ENCODE measurements around the gene PRSS35. TPM values are rescaled to one million over a fixed set of nuclear protein-coding genes. Genes with fewer than 3 reads are reported as not detected.
A peak's percentile ranks its signal among the peaks of the same experiment; 100 is the strongest.

PRSS35 gene
- total and polyA plus RNA-seq, 2 experiments from 2014 or later, result not detected

DNA sequence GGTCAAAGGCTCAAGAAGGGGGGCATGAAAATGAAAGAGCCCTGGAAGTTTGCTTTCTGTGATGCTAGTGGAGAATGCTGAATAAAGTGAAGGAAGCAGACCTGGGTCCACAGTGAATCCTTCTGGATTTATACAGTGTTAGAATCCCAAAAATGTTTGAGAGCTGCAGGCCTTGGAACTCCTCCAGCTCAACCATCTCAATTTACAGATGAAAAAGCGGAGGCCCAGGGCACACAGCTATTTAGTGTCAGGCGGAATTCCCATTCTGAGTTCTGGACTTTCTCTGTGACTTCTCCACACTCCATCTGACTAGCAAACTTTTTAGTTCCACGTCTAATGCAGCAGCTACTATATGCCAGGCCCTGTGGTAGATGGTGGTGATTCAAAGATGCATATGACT is 1.5 kb upstream of the PRSS35 start:
- H3F3A ChIP-seq (ENCODE audit: insufficient read depth), result no peaks in the 10 kb centered on the region
- H3K27me3 ChIP-seq (replicated peaks; ENCODE audit: insufficient read depth), result no peaks in the 10 kb centered on the region
- no peak for DNase-seq
- in situ Hi-C loops (cut with MboI), result loop anchor here (10.0 kb wide), 1 partner anchor 446 kb away; the partner anchor contains the start of genes DOP1A and UBE3D
- no peak overlapping the region for H3K27ac ChIP-seq
- H3K4me1 ChIP-seq (ENCODE audit: insufficient read depth), result no peaks in the 10 kb centered on the region
- TF ChIP-seq EZH2 (IDR thresholded peaks at IDR 0.05; ENCODE audit: insufficient read depth, poor library complexity, severe bottlenecking) (no peak), EZH2phosphoT487 (IDR thresholded peaks at IDR 0.05; ENCODE audit: insufficient read depth, low read depth) (no peak)
- no peak overlapping the region for H3K4me2 ChIP-seq (ENCODE audit: unreplicated experiment)
- H3K4me3 ChIP-seq, result no peak overlapping the region
- H2AFZ ChIP-seq, result no peak overlapping the region
- H3K79me2 ChIP-seq (ENCODE audit: insufficient read depth), result no peaks in the 10 kb centered on the region
- no peaks in the 10 kb centered on the region for H4K20me1 ChIP-seq (ENCODE audit: insufficient read depth)
- no peaks in the 10 kb centered on the region for H3K9me2 ChIP-seq (ENCODE audit: insufficient read depth)
- WGBS, 2 experiments (ENCODE audit: low coverage in 1 of 2, low lambda C conversion rate in 2 of 2, missing lambda C conversion rate in 2 of 2), result 84 to 93% methylated on average over 3 of the region's 3 CpGs
- H3K9me3 ChIP-seq (ENCODE audit: low read depth), result no peaks in the 10 kb centered on the region
- H3K36me3 ChIP-seq (ENCODE audit: low read depth), result no peaks in the 10 kb centered on the region
- no peak overlapping the region for H3K9ac ChIP-seq

DNA sequence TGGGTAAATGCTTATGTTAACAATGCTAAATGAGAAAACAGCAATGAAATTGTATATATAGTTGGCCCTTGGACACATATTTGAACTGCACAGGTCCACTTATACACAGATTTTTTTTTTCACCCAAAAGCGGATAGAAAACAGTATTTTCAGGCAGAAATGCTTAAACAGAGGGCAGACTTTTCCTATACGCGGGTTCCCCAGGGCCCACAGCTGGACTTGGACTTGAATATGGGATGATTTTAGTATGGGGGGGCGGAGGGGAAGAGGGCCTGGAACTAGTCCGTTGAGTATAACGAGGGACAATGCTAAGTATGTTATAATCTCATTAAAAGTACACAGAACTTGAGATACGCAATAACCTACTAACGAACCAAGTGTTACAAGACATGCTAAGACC is 1.1 kb upstream of the PRSS35 start:
- Histone ChIP-seq H3K9me3 (ENCODE audit: low read depth) (no peaks in the 10 kb centered on the region), H3K79me2 (ENCODE audit: insufficient read depth) (no peaks in the 10 kb centered on the region), H3K4me3 (no peak overlapping the region), H3K4me2 (ENCODE audit: unreplicated experiment) (no peak overlapping the region), H3K27me3 (replicated peaks; ENCODE audit: insufficient read depth) (no peaks in the 10 kb centered on the region), H3K27ac (no peak overlapping the region), H3K4me1 (ENCODE audit: insufficient read depth) (no peaks in the 10 kb centered on the region), H3K36me3 (ENCODE audit: low read depth) (no peaks in the 10 kb centered on the region), H4K20me1 (ENCODE audit: insufficient read depth) (no peaks in the 10 kb centered on the region), H2AFZ (no peak overlapping the region), H3F3A (ENCODE audit: insufficient read depth) (no peaks in the 10 kb centered on the region), H3K9ac (no peak overlapping the region), H3K9me2 (ENCODE audit: insufficient read depth) (no peaks in the 10 kb centered on the region)
- 89 to 90% methylated on average over 8 of the region's 8 CpGs for WGBS, 2 experiments (ENCODE audit: low coverage in 1 of 2, low lambda C conversion rate in 2 of 2, missing lambda C conversion rate in 2 of 2)
- in situ Hi-C loops (cut with MboI), result loop anchor here (10.0 kb wide), 1 partner anchor 446 kb away; the partner anchor contains the start of genes DOP1A and UBE3D
- no peak for DNase-seq
- no peak for TF ChIP-seq EZH2 (IDR thresholded peaks at IDR 0.05; ENCODE audit: insufficient read depth, poor library complexity, severe bottlenecking)
- no peak for TF ChIP-seq EZH2phosphoT487 (IDR thresholded peaks at IDR 0.05; ENCODE audit: insufficient read depth, low read depth)

DNA sequence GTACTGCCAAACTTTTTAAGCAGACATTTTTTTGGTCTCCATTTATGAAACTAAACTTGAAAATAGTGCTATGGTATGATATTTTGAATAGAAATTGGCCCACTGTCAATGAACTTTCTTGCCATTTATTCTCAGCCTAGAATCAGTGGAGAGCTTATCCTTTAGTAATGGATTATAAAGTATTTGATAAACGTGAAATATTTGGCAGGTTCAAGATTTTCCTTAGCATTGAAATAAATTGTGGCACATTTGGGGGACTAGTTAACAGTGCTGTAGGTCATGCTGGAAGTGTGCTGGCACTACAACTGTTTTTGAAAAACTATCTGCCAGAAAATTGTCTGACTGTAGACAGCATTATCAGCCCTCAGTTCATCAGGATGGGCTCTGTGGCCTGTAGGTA is 2.1 kb downstream of the PRSS35 start:
- no peak overlapping the region for H3K4me3 ChIP-seq
- H4K20me1 ChIP-seq (ENCODE audit: insufficient read depth), result no peaks in the 10 kb centered on the region
- no peaks in the 10 kb centered on the region for H3K9me2 ChIP-seq (ENCODE audit: insufficient read depth)
- no peak overlapping the region for H3K9ac ChIP-seq
- no peaks in the 10 kb centered on the region for H3K27me3 ChIP-seq (replicated peaks; ENCODE audit: insufficient read depth)
- H3K9me3 ChIP-seq (ENCODE audit: low read depth), result no peaks in the 10 kb centered on the region
- TF ChIP-seq EZH2phosphoT487 (IDR thresholded peaks at IDR 0.05; ENCODE audit: insufficient read depth, low read depth) (no peak), EZH2 (IDR thresholded peaks at IDR 0.05; ENCODE audit: insufficient read depth, poor library complexity, severe bottlenecking) (no peak)
- in situ Hi-C loops (cut with MboI), result loop anchor here (10.0 kb wide), 1 partner anchor 450 kb away; the partner anchor contains the start of genes DOP1A and UBE3D
- no peaks in the 10 kb centered on the region for H3K79me2 ChIP-seq (ENCODE audit: insufficient read depth)
- H3K36me3 ChIP-seq (ENCODE audit: low read depth), result no peaks in the 10 kb centered on the region
- H3F3A ChIP-seq (ENCODE audit: insufficient read depth), result no peaks in the 10 kb centered on the region
- no peak for DNase-seq
- H2AFZ ChIP-seq, result no peak overlapping the region
- WGBS, 2 experiments (ENCODE audit: low coverage in 1 of 2, low lambda C conversion rate in 2 of 2, missing lambda C conversion rate in 2 of 2), result 98 to 100% methylated on average over 1 of the region's 1 CpG
- no peak overlapping the region for H3K27ac ChIP-seq
- no peak overlapping the region for H3K4me2 ChIP-seq (ENCODE audit: unreplicated experiment)
- peaks cover 14% of the 10 kb centered on the region for H3K4me1 ChIP-seq (ENCODE audit: insufficient read depth)

DNA sequence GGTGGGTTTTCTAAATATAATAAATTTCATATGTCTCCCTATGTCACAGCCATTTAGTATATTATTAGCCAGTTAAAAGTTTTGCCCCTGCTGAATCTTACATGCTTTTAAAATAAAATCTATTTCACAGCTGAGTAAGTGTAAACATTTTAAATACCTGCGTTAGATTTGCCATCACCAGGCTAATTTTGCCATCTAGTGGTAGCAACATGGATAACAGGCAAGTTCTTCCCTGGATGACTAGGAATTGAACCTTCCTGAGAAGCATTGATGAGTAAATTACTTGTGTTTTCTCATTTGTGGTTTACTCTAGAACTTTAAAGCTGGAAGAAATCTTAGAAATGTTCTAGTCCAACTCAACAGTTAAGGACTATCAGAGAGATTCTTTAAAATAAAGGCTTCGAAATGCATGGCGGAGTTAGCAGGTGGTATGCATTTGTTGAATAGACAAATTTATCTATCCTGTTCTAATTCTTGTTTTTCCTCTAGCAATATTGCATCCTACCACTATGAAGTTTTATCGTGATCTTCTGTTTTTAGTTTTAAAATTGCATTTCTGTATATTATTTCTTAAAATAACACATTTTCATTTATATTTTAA is 2.6 kb downstream of the PRSS35 start:
- H3K9ac ChIP-seq, result no peak overlapping the region
- no peak overlapping the region for H3K4me2 ChIP-seq (ENCODE audit: unreplicated experiment)
- H3K9me3 ChIP-seq (ENCODE audit: low read depth), result no peaks in the 10 kb centered on the region
- 23 to 24% methylated on average over 4 of the region's 4 CpGs for WGBS, 2 experiments (ENCODE audit: low coverage in 1 of 2, low lambda C conversion rate in 2 of 2, missing lambda C conversion rate in 2 of 2)
- H3K4me1 ChIP-seq (ENCODE audit: insufficient read depth), result peaks cover 14% of the 10 kb centered on the region
- no peaks in the 10 kb centered on the region for H3K36me3 ChIP-seq (ENCODE audit: low read depth)
- DNase-seq, result peak; percentile 67
- H3K27me3 ChIP-seq (replicated peaks; ENCODE audit: insufficient read depth), result no peaks in the 10 kb centered on the region
- H3K79me2 ChIP-seq (ENCODE audit: insufficient read depth), result no peaks in the 10 kb centered on the region
- H2AFZ ChIP-seq, result no peak overlapping the region
- H3K27ac ChIP-seq, result no peak overlapping the region
- no peaks in the 10 kb centered on the region for H3F3A ChIP-seq (ENCODE audit: insufficient read depth)
- no peak for TF ChIP-seq EZH2phosphoT487 (IDR thresholded peaks at IDR 0.05; ENCODE audit: insufficient read depth, low read depth)
- no peak for TF ChIP-seq EZH2 (IDR thresholded peaks at IDR 0.05; ENCODE audit: insufficient read depth, poor library complexity, severe bottlenecking)
- H3K4me3 ChIP-seq, result no peak overlapping the region
- H3K9me2 ChIP-seq (ENCODE audit: insufficient read depth), result no peaks in the 10 kb centered on the region
- H4K20me1 ChIP-seq (ENCODE audit: insufficient read depth), result no peaks in the 10 kb centered on the region
- in situ Hi-C loops (cut with MboI), result loop anchor here (5.0 to 10.0 kb wide), 2 partner anchors 293 to 450 kb away; partner anchors contain the start of genes DOP1A and UBE3D

All from GM23248 (cell line).